Psoas muscle (tissue), 8 donors: Measurements from ENCODE around the gene GAS6. TPM values are rescaled to one million over a fixed set of nuclear protein-coding genes. Genes with fewer than 3 reads are reported as not detected.

Experiments used
- ATAC-seq, 4 donors: fragments of 200-7000 bp; cut with Tn5 transposase; one replicate each; pipeline ENCODE4 v1.9.1; 2020; ENCODE audit warnings: moderate library complexity in 3 of 4, mild to moderate bottlenecking in 2 of 4
- DNase-seq, 2 donors: peaks; one replicate each; pipeline ENCODE4 v3.0.0-alpha.2; 2020
- H3K27ac ChIP-seq: fragments of 200-600 bp; one replicate; pipeline ENCODE4 v1.8.0; 2022
- H3K27me3 ChIP-seq, 3 donors: fragments of 200-600 bp in 1 of 3; one replicate each; pipeline versions ENCODE4 v1.6.1 to v1.8.0; 2013 to 2022; ENCODE audit warnings: low read length in 2 of 3, mild to moderate bottlenecking in 2 of 3, moderate library complexity in 1 of 3; ENCODE audit not compliant: insufficient read depth in 3 of 3
- H3K36me3 ChIP-seq, 2 donors: fragments of 200-600 bp in 1 of 2; one replicate each; pipeline versions ENCODE4 v1.6.1 to v1.8.0; 2013 to 2022; ENCODE audit warnings: low read depth in 1 of 2, mild to moderate bottlenecking in 1 of 2, moderate library complexity in 1 of 2; ENCODE audit not compliant: insufficient read depth in 1 of 2
- H3K4me1 ChIP-seq: fragments of 200-600 bp; one replicate; pipeline ENCODE4 v1.8.0; 2022
- H3K4me3 ChIP-seq: fragments of 200-600 bp; one replicate; pipeline ENCODE4 v1.8.0; 2022; ENCODE audit warnings: mild to moderate bottlenecking
- H3K9me3 ChIP-seq: fragments of 200-600 bp; one replicate; pipeline ENCODE4 v1.8.0; 2022
- WGBS, 3 donors: extraction: QIAGEN DNeasy Blood & Tissue Kit; methylation state at CpG; one replicate each; pipeline versions ENCODE4 v1.1.6 to v1.1.7; 2013; 5-methylcytosine and 5-hydroxymethylcytosine counted together
- intact Hi-C, 2 donors: fragments of 100-400 bp; cut with DNase I; formaldehyde crosslinking; loops; one replicate each; pipeline versions ENCODE4 v1.11.0 to v1.14.2; 2022
- polyA plus RNA-seq, 3 donors: library from polyadenylated mRNA; stranded (reverse); fragments of 200-250 nt; gene quantifications; one replicate each; pipeline ENCODE4 v1.2.3, GENCODE V29; 2013
- total RNA-seq, 4 donors: library from RNA; stranded (reverse); fragmentation: NEBNext Ultra II Directional in 2 of 4; extraction: Animal tissue kit (Norgen Biotek cat#: 25700) in 2 of 4; gene quantifications; one replicate each; pipeline versions ENCODE4 v1.2.1 to v1.2.4, GENCODE V29; 2021 to 2023
- TF ChIP-seq, protein P1 (sequence below): fragments of 200-600 bp; IDR thresholded peaks from one replicate; pipeline ENCODE4 v1.8.0; 2022; ENCODE audit warnings: antibody characterized with exemption
- donor health status: healthy with polysubstance abuse.
- donor health status: DM: no; HTN: no; CAD: no; lungs with moderate emphysema.
- donor health status: Bipolar disorder and iron deficiency.
- donor health status: healthy.
- donor health status: DM: yes; HTN: yes; CAD: no.
- donor health status: DM: no; HTN: no; CAD: no.
- donor health status: DM: no; HTN: no; CAD: no.
- donor health status: DM: yes; HTN: yes; CAD: no.

The GAS6 gene
- total and polyA plus RNA-seq, 7 donors, result 51.6 to 103 (median 65.8) TPM

- WGBS, 3 donors, result 73 to 82% (median 81%) methylated on average over 15 of the region's 15 CpGs
- intact Hi-C loops, result no loop called here
These were observed 22.6 kb downstream of the GAS6 start for GRCh38 chr13:113841353-113841650.

DNA sequence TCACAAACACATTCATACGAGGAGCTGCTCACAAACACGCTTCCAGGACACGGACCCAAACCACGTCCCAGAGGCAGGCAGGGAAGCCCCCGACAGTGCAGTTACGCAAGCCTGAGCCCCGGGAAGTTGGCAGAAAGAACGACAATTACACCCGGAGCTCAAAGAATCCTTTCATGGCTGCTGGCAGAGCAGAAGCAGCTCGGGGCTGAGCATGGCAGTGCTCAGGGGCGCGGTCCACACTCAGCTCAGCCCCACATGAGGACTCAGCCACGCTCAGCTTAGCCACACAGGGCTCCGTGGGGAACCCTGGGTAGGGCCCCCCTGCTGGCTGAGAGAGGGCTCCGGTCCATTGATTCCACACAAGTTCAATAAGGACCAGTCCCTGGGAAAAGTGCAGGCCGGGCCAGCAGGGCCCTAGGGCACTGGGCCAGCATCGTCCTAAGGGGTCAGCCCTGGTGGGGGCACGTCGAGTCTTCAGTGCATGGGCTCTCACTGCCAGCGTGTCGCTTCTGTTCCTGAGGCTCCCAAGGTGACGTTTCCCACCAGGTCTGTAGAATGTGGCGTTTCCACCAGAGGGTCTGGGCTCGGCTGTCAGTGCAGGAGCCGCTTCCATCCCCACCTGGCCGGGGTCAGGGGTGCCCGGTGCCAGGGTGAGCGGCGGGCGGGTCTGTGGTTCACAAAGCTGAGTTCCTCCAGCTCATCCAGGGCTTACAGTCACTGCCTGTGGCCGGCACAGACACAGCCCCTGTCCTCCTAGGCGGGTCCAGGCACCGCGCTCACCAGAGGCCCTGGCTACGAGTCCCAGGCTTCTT, 23.1 kb downstream of the GAS6 start:
- 55 to 74% (median 61%) methylated on average over 35 of the region's 35 CpGs for WGBS, 3 donors
- peaks cover 43% of the 10 kb centered on the region for H3K4me1 ChIP-seq
- intact Hi-C loops, result no loop called here
- H3K4me3 ChIP-seq, result no peak overlapping the region
- ATAC-seq (no peak), DNase-seq (peak; percentile 10 to 47)
- H3K36me3 ChIP-seq, result peaks cover 0 to 38% of the 10 kb centered on the region in 2 donors
- TF ChIP-seq, protein P1, sequence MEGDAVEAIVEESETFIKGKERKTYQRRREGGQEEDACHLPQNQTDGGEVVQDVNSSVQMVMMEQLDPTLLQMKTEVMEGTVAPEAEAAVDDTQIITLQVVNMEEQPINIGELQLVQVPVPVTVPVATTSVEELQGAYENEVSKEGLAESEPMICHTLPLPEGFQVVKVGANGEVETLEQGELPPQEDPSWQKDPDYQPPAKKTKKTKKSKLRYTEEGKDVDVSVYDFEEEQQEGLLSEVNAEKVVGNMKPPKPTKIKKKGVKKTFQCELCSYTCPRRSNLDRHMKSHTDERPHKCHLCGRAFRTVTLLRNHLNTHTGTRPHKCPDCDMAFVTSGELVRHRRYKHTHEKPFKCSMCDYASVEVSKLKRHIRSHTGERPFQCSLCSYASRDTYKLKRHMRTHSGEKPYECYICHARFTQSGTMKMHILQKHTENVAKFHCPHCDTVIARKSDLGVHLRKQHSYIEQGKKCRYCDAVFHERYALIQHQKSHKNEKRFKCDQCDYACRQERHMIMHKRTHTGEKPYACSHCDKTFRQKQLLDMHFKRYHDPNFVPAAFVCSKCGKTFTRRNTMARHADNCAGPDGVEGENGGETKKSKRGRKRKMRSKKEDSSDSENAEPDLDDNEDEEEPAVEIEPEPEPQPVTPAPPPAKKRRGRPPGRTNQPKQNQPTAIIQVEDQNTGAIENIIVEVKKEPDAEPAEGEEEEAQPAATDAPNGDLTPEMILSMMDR, result no peak
- peak overlapping the region; percentile 52 for H3K27ac ChIP-seq
- no peaks in the 10 kb centered on the region for H3K9me3 ChIP-seq
- no peaks in the 10 kb centered on the region for H3K27me3 ChIP-seq

More at GRCh38 chr13:113841353-113841650, 22.6 kb downstream of the GAS6 start:
- Histone ChIP-seq H3K27ac (peak overlapping the region; percentile 52), H3K4me1 (peaks cover 48% of the 10 kb centered on the region), H3K9me3 (no peaks in the 10 kb centered on the region), H3K27me3 (no peaks in the 10 kb centered on the region), H3K4me3 (no peak overlapping the region), H3K36me3 (peaks cover 0 to 42% of the 10 kb centered on the region in 2 donors)
- ATAC-seq (no peak), DNase-seq (no peak)
- TF ChIP-seq, protein P1, result no peak

DNA sequence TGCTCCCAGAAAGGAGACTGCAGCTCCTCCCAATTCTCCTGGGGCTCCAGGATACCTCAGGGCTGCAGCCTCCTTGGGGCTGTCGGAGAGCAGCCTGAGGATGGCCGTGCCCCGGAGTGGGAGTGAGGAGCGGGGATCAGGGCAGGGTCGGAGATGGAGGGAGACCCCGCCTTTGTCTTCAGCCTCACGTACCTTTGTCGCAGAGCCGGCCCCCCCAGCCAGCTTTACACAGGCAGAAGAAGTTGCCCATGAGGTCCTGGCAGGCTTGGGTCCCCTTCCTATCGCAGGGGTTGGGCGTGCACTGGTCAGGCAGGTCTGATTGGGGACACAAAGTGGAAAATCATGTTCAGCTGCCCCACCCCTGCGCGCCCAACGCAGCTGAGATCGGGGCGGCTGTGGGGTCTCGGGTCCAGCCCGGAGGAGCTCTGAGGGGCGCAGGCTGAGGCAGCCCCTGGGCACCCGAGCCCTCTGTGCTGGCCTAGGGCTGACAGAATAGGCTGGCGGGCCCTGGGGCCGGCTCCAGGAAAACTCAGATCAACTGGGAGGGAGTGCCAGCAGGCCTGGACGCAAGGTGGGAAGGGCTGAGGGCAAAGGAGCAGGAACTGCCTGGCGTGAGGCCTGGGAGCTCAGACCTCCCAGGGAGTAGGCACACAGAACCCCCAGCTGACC, 24.2 kb downstream of the GAS6 start:
- H3K36me3 ChIP-seq, result peaks cover 0 to 38% of the 10 kb centered on the region in 2 donors
- peaks cover 36% of the 10 kb centered on the region for H3K4me1 ChIP-seq
- intact Hi-C loops, result loop anchor here in 1 of 2 donors (2.0 kb wide), 1 partner anchor 15 kb away; no protein-coding TSS in a partner anchor
- ATAC-seq, result peak in 1 of 4 donors; percentile 20
- peak overlapping the region; percentile 52 for H3K27ac ChIP-seq
- 65 to 69% (median 68%) methylated on average over 24 of the region's 24 CpGs for WGBS, 3 donors
- peak; percentile 11 to 50 for DNase-seq
- no peaks in the 10 kb centered on the region for H3K27me3 ChIP-seq
- TF ChIP-seq, protein P1, result no peak
- peak overlapping the region; percentile 4 for H3K4me3 ChIP-seq
- no peaks in the 10 kb centered on the region for H3K9me3 ChIP-seq

DNA sequence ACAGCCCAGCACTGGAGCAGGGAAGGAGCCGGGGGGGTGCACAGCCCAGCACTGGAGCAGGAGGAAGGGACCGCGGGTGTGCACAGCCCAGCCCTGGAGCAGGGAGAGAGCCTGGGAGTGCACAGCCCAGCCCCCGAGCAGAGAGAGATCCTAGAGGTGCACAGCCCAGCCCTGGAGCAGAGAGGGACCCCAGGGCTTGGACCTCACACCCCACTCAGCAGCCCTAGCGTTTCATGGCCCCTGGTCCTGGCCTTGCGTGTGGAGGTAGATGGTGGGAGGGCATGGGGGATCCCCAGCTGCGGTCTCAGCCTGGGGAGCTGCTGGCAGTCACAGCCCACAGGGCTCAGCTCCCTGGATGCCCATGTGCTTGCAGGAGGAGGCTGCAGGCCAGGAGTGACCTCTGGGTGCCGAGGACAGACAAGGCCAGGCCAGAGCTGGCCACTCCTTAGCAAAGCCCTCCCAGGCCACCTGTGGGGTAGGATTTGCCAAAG, 25.1 kb downstream of the GAS6 start:
- Histone ChIP-seq H3K4me1 (peaks cover 36% of the 10 kb centered on the region), H3K4me3 (peak overlapping the region; percentile 43), H3K27ac (peak overlapping the region; percentile 52), H3K27me3 (no peaks in the 10 kb centered on the region), H3K9me3 (no peaks in the 10 kb centered on the region), H3K36me3 (peaks cover 2 to 35% of the 10 kb centered on the region in 2 donors)
- peak; percentile 18 to 58 for DNase-seq
- intact Hi-C loops, result loop anchor here in 1 of 2 donors (2.0 kb wide), 1 partner anchor 16 kb away; no protein-coding TSS in a partner anchor
- TF ChIP-seq, protein P1, result no peak
- ATAC-seq, result peak in 2 of 4 donors; percentile 13 to 18
- 32 to 59% (median 49%) methylated on average over 7 to 8 of the region's 8 CpGs for WGBS, 3 donors
